Measurements from ENCODE around the gene LMAN1L.

- TF ChIP-seq POLR2A (IDR thresholded peaks at IDR 0.05) = no peak
- no peak for TF ChIP-seq CTCF (IDR thresholded peaks at IDR 0.05)
These were observed 26.3 kb downstream of the LMAN1L start for GRCh38 chr15:74838746-74839525.

Data from ovary (tissue), 3 donors.